Testis (tissue), 2 donors: ENCODE results near the gene MBNL2.

Experiments
- CTCF ChIP-seq, 3 experiments: fragments of 450-650 bp in 2 of 3; fragments of 200-600 bp in 1 of 3; sonication (generic) in 1 of 3; IDR thresholded peaks; one replicate each; pipeline ENCODE4 v1.5.1; 2016 to 2019; ENCODE audit warnings: antibody characterized with exemption in 3 of 3, mild to moderate bottlenecking in 2 of 3, moderate library complexity in 1 of 3
- POLR2A ChIP-seq: fragments of 450-650 bp; IDR thresholded peaks from one replicate; pipeline ENCODE4 v1.6.1; 2017; ENCODE audit warnings: antibody characterized with exemption, mild to moderate bottlenecking, moderate library complexity

GRCh38 chr13:97225533-97225932 lies 3.4 kb downstream of the MBNL2 start:
- no peak for TF ChIP-seq CTCF (IDR thresholded peaks at IDR 0.05)
- no peak for TF ChIP-seq POLR2A
